ENCODE data around the gene NAA80. TPM values are rescaled to one million over a fixed set of nuclear protein-coding genes. Genes with fewer than 3 reads are reported as not detected.

Gene NAA80
- total RNA-seq, 1 donor = 6.5 TPM

GRCh38 chr3:50248387-50248786 lies 50.8 kb downstream of the NAA80 start:
- H4K20me1 ChIP-seq (ENCODE audit: insufficient read depth, low read length) = peaks cover 77% of the 10 kb centered on the region

GRCh38 chr3:50246517-50246954 lies 52.7 kb downstream of the NAA80 start:
- peaks cover 91% of the 10 kb centered on the region for H3K79me2 ChIP-seq (ENCODE audit: insufficient read depth, low read length)
- H3K9me3 ChIP-seq (ENCODE audit: low read depth, low read length) = no peaks in the 10 kb centered on the region
- TF ChIP-seq CTCF (IDR thresholded peaks at IDR 0.05; ENCODE audit: extremely low read depth, low read depth, low read length) = peak; percentile 5
- H3K4me3 ChIP-seq (ENCODE audit: insufficient read depth, low read length) = peak overlapping the region; percentile 69
- H4K20me1 ChIP-seq (ENCODE audit: insufficient read depth, low read length) = peaks cover 77% of the 10 kb centered on the region
- DNase-seq (ENCODE audit: insufficient read length, low spot score, missing footprints) = peak; percentile 98
- peaks cover 17% of the 10 kb centered on the region for H3K36me3 ChIP-seq (ENCODE audit: insufficient read depth, low read length)
- H3K27me3 ChIP-seq (ENCODE audit: insufficient read depth, low read length) = no peaks in the 10 kb centered on the region
- H3K27ac ChIP-seq (ENCODE audit: low read depth, low read length) = peak overlapping the region; percentile 95
- peak overlapping the region; percentile 60 for H2AFZ ChIP-seq (ENCODE audit: low read length)
- H3K4me1 ChIP-seq (ENCODE audit: insufficient read depth, low read length) = peaks cover 77% of the 10 kb centered on the region
- peak overlapping the region; percentile 85 for H3K4me2 ChIP-seq (ENCODE audit: insufficient read depth, low read length)

More at GRCh38 chr3:50248387-50248786, 50.8 kb downstream of the NAA80 start:
- Histone ChIP-seq H3K4me3 (ENCODE audit: insufficient read depth, low read length) (no peak overlapping the region), H3K4me2 (ENCODE audit: insufficient read depth, low read length) (no peak overlapping the region), H2AFZ (ENCODE audit: low read length) (no peak overlapping the region), H3K4me1 (ENCODE audit: insufficient read depth, low read length) (peaks cover 64% of the 10 kb centered on the region), H3K36me3 (ENCODE audit: insufficient read depth, low read length) (peaks cover 33% of the 10 kb centered on the region), H3K27me3 (ENCODE audit: insufficient read depth, low read length) (no peaks in the 10 kb centered on the region), H3K79me2 (ENCODE audit: insufficient read depth, low read length) (peaks cover 91% of the 10 kb centered on the region), H3K27ac (ENCODE audit: low read depth, low read length) (peak overlapping the region; percentile 15), H3K9me3 (ENCODE audit: low read depth, low read length) (no peaks in the 10 kb centered on the region)
- peak; percentile 89 for DNase-seq (ENCODE audit: insufficient read length, low spot score, missing footprints)
- TF ChIP-seq CTCF (IDR thresholded peaks at IDR 0.05; ENCODE audit: extremely low read depth, low read depth, low read length) = no peak

Other genes with a start within 250 kb of the NAA80 start
- 148 and 150 TPM in 2 replicates for gene RBM5, start 210.5 kb downstream of the NAA80 start, total RNA-seq
- 5.1 and 16.5 TPM in 2 replicates for gene SEMA3F, start 144.1 kb downstream of the NAA80 start, total RNA-seq
- not detected in 2 replicates for gene GNAT1, start 107.8 kb downstream of the NAA80 start, total RNA-seq
- gene SLC38A3, start 94.1 kb downstream of the NAA80 start, total RNA-seq = 0.29 and 0.36 TPM in 2 replicates
- 223 and 248 TPM in 2 replicates for gene GNAI2, start 63.2 kb downstream of the NAA80 start, total RNA-seq
- 5.9 and 10.1 TPM in 2 replicates for gene SEMA3B, start 30.3 kb downstream of the NAA80 start, total RNA-seq
- not detected in 2 replicates for gene LSMEM2, start 20.3 kb downstream of the NAA80 start, total RNA-seq
- 60.4 and 65.1 TPM in 2 replicates for gene IFRD2, start 7.0 kb downstream of the NAA80 start, total RNA-seq
- 1.8 and 4.1 TPM in 2 replicates for gene HYAL3, start within 50 bp of the NAA80 start, total RNA-seq
- under 0.01 and 0.59 TPM in 2 replicates for gene HYAL1, start 4.2 kb upstream of the NAA80 start, total RNA-seq
- 32.9 and 34.2 TPM in 2 replicates for gene HYAL2, start 23.3 kb upstream of the NAA80 start, total RNA-seq
- 15.9 and 16.6 TPM in 2 replicates for gene TUSC2, start 28.8 kb upstream of the NAA80 start, total RNA-seq
- 17.4 and 18.1 TPM in 2 replicates for gene RASSF1, start 41.4 kb upstream of the NAA80 start, total RNA-seq
- gene ZMYND10, start 46.3 kb upstream of the NAA80 start, total RNA-seq = 0.88 and 2.9 TPM in 2 replicates
- gene NPRL2, start 51.4 kb upstream of the NAA80 start, total RNA-seq = 21.7 and 22.1 TPM in 2 replicates
- 22.1 and 25.0 TPM in 2 replicates for gene CYB561D2, start 51.5 kb upstream of the NAA80 start, total RNA-seq
- gene TMEM115, start 60.1 kb upstream of the NAA80 start, total RNA-seq = 61.6 and 73.1 TPM in 2 replicates
- not detected in 2 replicates for gene CACNA2D2, start 204.2 kb upstream of the NAA80 start, total RNA-seq

Data from osteoblast (primary cell).